Transverse colon (tissue), 4 donors: ENCODE data around the gene KCNJ5.

Experiments used
- CTCF ChIP-seq, 5 experiments: fragments of 200-600 bp in 3 of 5; fragments of 450-650 bp in 2 of 5; sonication (generic) in 3 of 5; IDR thresholded peaks; 1 replicate in 2 of 5; 2 replicates in 3 of 5; pipeline ENCODE4 v1.5.1; 2016 to 2017; ENCODE audit warnings: antibody characterized with exemption in 5 of 5, inconsistent platforms in 3 of 5, mild to moderate bottlenecking in 2 of 5, moderate library complexity in 1 of 5
- EP300 ChIP-seq: sonication (generic); formaldehyde crosslinking; IDR thresholded peaks from one replicate; pipeline ENCODE4 v1.6.1; 2017; ENCODE audit warnings: antibody characterized with exemption, low read depth
- POLR2A ChIP-seq: fragments of 450-650 bp; IDR thresholded peaks from one replicate; pipeline ENCODE4 v1.6.1; 2016; ENCODE audit warnings: antibody characterized with exemption, mild to moderate bottlenecking, moderate library complexity
- POLR2AphosphoS5 ChIP-seq, 3 donors: sonication (generic); formaldehyde crosslinking; IDR thresholded peaks; one replicate each; pipeline ENCODE4 v1.6.1; 2016; ENCODE audit warnings: antibody characterized with exemption in 3 of 3

GRCh38 chr11:128891913-128892398 lies 800 bp downstream of the KCNJ5 start:
- TF ChIP-seq CTCF (IDR thresholded peaks at IDR 0.05) (no peak), POLR2A (no peak), EP300 (no peak), POLR2AphosphoS5 (IDR thresholded peaks at IDR 0.05) (no peak)
